ENCODE measurements around the gene ADGRF5. TPM values are rescaled to one million over a fixed set of nuclear protein-coding genes. Genes with fewer than 3 reads are reported as not detected.

Gene ADGRF5
- total and polyA plus RNA-seq, 2 experiments from 2014 or later = 0.70 to 2.0 TPM

DNA sequence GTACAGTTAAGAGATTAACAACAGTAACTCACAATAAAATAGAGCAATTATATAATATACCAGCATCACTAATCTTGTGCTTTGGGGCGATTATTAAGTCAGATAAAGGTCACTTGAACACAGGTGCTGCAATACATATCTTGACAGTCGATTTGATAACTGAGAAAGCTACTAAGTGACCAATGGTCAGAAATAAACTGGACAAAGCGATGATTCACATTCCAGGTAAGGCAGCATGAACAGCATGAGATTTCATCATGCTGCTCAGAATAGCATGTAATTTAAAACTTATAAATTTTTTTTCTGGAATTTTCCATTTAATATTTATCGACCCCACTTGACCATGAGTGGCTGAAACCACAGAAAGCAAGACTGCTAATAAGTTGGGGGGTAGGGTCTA lies 15.9 kb upstream of the ADGRF5 start:
- Histone ChIP-seq H3K79me2 (no peaks in the 10 kb centered on the region), H3K36me3 (replicated peaks; ENCODE audit: insufficient read depth, low read depth) (no peaks in the 10 kb centered on the region), H3K9me3 (ENCODE audit: low read depth) (no peaks in the 10 kb centered on the region), H3K9me2 (replicated peaks; ENCODE audit: insufficient read depth) (no peaks in the 10 kb centered on the region), H3K27ac (no peak overlapping the region), H2AFZ (no peak overlapping the region), H3K4me2 (no peak overlapping the region), H4K20me1 (ENCODE audit: insufficient read depth, poor library complexity, severe bottlenecking) (no peaks in the 10 kb centered on the region), H3K4me1 (ENCODE audit: insufficient read depth) (no peaks in the 10 kb centered on the region), H3K4me3 (no peak overlapping the region), H3K27me3 (no peaks in the 10 kb centered on the region)
- 96% methylated on average over 4 of the region's 4 CpGs for WGBS (ENCODE audit: low lambda C conversion rate, missing lambda C conversion rate)
- DNase-seq (ENCODE audit: low spot score) = no peak
- TF ChIP-seq EZH2 (IDR thresholded peaks at IDR 0.05; ENCODE audit: borderline replicate concordance) (no peak), EZH2phosphoT487 (IDR thresholded peaks at IDR 0.05; ENCODE audit: low read depth, severe bottlenecking, unreplicated experiment) (no peak)
- TF ChIP-seq, protein P1, sequence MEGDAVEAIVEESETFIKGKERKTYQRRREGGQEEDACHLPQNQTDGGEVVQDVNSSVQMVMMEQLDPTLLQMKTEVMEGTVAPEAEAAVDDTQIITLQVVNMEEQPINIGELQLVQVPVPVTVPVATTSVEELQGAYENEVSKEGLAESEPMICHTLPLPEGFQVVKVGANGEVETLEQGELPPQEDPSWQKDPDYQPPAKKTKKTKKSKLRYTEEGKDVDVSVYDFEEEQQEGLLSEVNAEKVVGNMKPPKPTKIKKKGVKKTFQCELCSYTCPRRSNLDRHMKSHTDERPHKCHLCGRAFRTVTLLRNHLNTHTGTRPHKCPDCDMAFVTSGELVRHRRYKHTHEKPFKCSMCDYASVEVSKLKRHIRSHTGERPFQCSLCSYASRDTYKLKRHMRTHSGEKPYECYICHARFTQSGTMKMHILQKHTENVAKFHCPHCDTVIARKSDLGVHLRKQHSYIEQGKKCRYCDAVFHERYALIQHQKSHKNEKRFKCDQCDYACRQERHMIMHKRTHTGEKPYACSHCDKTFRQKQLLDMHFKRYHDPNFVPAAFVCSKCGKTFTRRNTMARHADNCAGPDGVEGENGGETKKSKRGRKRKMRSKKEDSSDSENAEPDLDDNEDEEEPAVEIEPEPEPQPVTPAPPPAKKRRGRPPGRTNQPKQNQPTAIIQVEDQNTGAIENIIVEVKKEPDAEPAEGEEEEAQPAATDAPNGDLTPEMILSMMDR (IDR thresholded peaks at IDR 0.05; ENCODE audit: poor library complexity) = no peak

DNA sequence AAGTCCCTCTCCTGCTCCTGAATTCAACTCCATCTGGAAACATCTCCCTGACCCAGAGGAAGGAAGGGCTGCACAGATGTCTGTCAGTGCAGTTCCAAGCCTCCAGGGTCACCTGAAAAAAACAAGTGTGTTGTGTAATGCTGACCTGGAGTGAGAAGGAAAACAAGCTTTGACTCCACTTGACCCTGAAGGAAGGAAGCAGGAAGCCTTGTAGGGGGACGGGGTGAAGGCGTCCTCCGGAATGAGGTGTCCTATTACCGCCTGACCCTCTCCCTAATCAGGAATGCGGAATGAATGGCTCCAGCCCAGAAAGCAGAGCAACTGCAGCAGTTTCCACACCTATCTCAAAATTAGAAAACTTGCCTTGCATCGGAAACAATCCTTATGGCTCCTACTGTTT lies 13.9 kb upstream of the ADGRF5 start:
- 58% methylated on average over 6 of the region's 6 CpGs for WGBS (ENCODE audit: low lambda C conversion rate, missing lambda C conversion rate)
- no peaks in the 10 kb centered on the region for H3K27me3 ChIP-seq
- H3K9me3 ChIP-seq (ENCODE audit: low read depth) = no peaks in the 10 kb centered on the region
- H4K20me1 ChIP-seq (ENCODE audit: insufficient read depth, poor library complexity, severe bottlenecking) = no peaks in the 10 kb centered on the region
- H3K27ac ChIP-seq = no peak overlapping the region
- H3K79me2 ChIP-seq = no peaks in the 10 kb centered on the region
- TF ChIP-seq, protein P1 (IDR thresholded peaks at IDR 0.05; ENCODE audit: poor library complexity) = no peak
- TF ChIP-seq EZH2phosphoT487 (IDR thresholded peaks at IDR 0.05; ENCODE audit: low read depth, severe bottlenecking, unreplicated experiment) = no peak
- TF ChIP-seq EZH2 (IDR thresholded peaks at IDR 0.05; ENCODE audit: borderline replicate concordance) = no peak
- no peak overlapping the region for H2AFZ ChIP-seq
- DNase-seq (ENCODE audit: low spot score) = no peak
- H3K4me1 ChIP-seq (ENCODE audit: insufficient read depth) = no peaks in the 10 kb centered on the region
- H3K36me3 ChIP-seq (replicated peaks; ENCODE audit: insufficient read depth, low read depth) = no peaks in the 10 kb centered on the region
- no peak overlapping the region for H3K4me3 ChIP-seq
- no peak overlapping the region for H3K4me2 ChIP-seq
- no peaks in the 10 kb centered on the region for H3K9me2 ChIP-seq (replicated peaks; ENCODE audit: insufficient read depth)

DNA sequence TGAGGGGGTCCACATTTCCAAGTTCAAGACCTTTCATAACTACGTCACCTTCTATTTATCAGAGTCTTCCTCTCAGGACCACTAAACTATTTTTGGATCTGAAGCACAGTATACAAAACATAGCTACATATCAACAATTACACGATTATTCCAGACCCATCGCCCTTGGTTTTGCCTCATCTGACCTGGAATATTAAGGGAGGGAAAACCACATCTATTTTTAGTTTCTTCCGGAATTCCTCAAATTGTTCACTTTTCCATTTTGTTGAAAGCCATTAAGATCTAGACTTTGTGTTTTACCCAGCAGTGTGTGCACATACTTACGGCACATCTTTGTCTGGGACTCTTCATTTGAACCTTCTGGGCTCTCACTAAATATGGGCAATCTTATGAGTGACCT lies 12.0 kb upstream of the ADGRF5 start:
- WGBS (ENCODE audit: low lambda C conversion rate, missing lambda C conversion rate) = 91% methylated on average over 5 of the region's 5 CpGs
- H3K79me2 ChIP-seq = no peaks in the 10 kb centered on the region
- H3K9me3 ChIP-seq (ENCODE audit: low read depth) = no peaks in the 10 kb centered on the region
- H4K20me1 ChIP-seq (ENCODE audit: insufficient read depth, poor library complexity, severe bottlenecking) = no peaks in the 10 kb centered on the region
- H3K36me3 ChIP-seq (replicated peaks; ENCODE audit: insufficient read depth, low read depth) = no peaks in the 10 kb centered on the region
- no peaks in the 10 kb centered on the region for H3K27me3 ChIP-seq
- H3K27ac ChIP-seq = no peak overlapping the region
- H3K9me2 ChIP-seq (replicated peaks; ENCODE audit: insufficient read depth) = no peaks in the 10 kb centered on the region
- H3K4me2 ChIP-seq = no peak overlapping the region
- no peak overlapping the region for H3K4me3 ChIP-seq
- H3K4me1 ChIP-seq (ENCODE audit: insufficient read depth) = no peaks in the 10 kb centered on the region
- TF ChIP-seq EZH2phosphoT487 (IDR thresholded peaks at IDR 0.05; ENCODE audit: low read depth, severe bottlenecking, unreplicated experiment) (no peak), EZH2 (IDR thresholded peaks at IDR 0.05; ENCODE audit: borderline replicate concordance) (no peak)
- TF ChIP-seq, protein P1 (IDR thresholded peaks at IDR 0.05; ENCODE audit: poor library complexity) = no peak
- no peak for DNase-seq (ENCODE audit: low spot score)
- H2AFZ ChIP-seq = no peak overlapping the region

Measured in hepatocyte (in vitro differentiated cells).